ENCODE results near the gene CCDC32.

- TF ChIP-seq CTCF (IDR thresholded peaks at IDR 0.05): no peak
- TF ChIP-seq POLR2A (IDR thresholded peaks at IDR 0.05): no peak
Measured at GRCh38 chr15:40533763-40534364, 31.0 kb downstream of the CCDC32 start.
